GM18909 (cell line): ENCODE results near the gene PCDHB12.

Experiments
- ATAC-seq: cut with Tn5 transposase; IDR thresholded peaks from one replicate; pipeline ENCODE4 v1.9.1; 2021; ENCODE audit warnings: mild to moderate bottlenecking; ENCODE audit not compliant: unreplicated experiment, poor library complexity

PCDHB12 gene

GRCh38 chr5:141258948-141259347 is 50.4 kb downstream of the PCDHB12 start:
- no peak for ATAC-seq

- no peak for ATAC-seq
Observed at GRCh38 chr5:141260458-141261237, 52.1 kb downstream of the PCDHB12 start.

GRCh38 chr5:141261238-141261546 is 52.7 kb downstream of the PCDHB12 start:
- no peak for ATAC-seq
